ENCODE data around the gene ETS1.

DNA sequence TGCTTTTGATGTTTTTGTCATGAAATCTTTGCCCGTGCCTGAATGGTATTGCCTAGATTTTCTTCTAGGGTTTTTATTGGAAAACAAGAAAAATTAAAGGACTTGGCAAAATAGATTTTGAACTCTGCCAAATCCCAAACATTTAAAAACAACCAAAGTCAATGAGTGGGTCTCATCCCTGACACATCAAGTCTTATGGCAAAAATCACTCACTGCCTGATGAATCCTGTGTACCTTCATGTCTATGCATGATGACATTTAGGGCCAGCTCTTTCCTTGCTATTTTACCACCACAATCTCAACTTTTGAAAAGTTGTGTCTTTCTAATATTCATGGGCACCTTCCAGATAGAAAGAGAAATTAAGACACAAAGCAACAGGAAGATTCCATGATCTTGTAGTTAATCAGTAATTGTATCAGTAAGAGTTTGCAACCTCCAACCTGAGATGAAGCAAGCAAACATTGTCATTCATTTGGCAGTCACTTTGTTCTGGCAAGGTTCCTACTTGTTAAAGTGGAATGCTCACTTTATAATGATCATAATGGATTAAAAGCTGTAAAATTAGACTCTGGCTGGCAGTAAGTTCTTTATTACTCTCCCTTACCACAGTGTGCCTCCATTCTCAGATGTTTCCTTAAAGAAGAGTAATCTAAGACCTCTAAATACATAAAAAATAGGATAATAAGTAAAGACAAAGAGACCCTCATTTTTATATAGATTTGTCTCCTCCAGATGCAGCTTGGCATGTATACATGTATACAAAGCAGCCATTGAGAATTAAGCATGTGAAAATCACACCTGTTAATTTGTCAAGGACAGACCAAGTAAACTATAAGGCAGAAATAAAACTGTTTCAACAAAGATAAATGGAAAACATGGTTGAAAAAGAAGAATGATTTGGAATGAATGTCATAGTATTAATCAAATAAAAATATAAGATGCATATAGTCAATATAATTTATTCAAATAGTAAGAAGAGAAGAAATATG lies 51.6 kb downstream of the ETS1 start:
- TF ChIP-seq, protein P1, sequence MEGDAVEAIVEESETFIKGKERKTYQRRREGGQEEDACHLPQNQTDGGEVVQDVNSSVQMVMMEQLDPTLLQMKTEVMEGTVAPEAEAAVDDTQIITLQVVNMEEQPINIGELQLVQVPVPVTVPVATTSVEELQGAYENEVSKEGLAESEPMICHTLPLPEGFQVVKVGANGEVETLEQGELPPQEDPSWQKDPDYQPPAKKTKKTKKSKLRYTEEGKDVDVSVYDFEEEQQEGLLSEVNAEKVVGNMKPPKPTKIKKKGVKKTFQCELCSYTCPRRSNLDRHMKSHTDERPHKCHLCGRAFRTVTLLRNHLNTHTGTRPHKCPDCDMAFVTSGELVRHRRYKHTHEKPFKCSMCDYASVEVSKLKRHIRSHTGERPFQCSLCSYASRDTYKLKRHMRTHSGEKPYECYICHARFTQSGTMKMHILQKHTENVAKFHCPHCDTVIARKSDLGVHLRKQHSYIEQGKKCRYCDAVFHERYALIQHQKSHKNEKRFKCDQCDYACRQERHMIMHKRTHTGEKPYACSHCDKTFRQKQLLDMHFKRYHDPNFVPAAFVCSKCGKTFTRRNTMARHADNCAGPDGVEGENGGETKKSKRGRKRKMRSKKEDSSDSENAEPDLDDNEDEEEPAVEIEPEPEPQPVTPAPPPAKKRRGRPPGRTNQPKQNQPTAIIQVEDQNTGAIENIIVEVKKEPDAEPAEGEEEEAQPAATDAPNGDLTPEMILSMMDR (IDR thresholded peaks at IDR 0.05; ENCODE audit: low read depth, low read length): no peak
- no peak for TF ChIP-seq EZH2phosphoT487 (IDR thresholded peaks at IDR 0.05; ENCODE audit: low read depth)
